Esophagus squamous epithelium (tissue), 4 donors: Measurements from ENCODE around the gene ZNF284.

ENCODE experiments used
- CTCF ChIP-seq, 6 experiments: fragments of 450-650 bp in 4 of 6; fragments of 200-600 bp in 2 of 6; sonication (generic) in 2 of 6; IDR thresholded peaks; one replicate each; pipeline ENCODE4 v1.5.1; 2016 to 2019; ENCODE audit warnings: antibody characterized with exemption in 6 of 6, mild to moderate bottlenecking in 4 of 6, moderate library complexity in 4 of 6
- POLR2A ChIP-seq, 4 donors: fragments of 450-650 bp; IDR thresholded peaks; one replicate each; pipeline ENCODE4 v1.6.1; 2017; ENCODE audit warnings: antibody characterized with exemption in 4 of 4, mild to moderate bottlenecking in 4 of 4, moderate library complexity in 3 of 4

- TF ChIP-seq CTCF (IDR thresholded peaks at IDR 0.05) (no peak), POLR2A (IDR thresholded peaks at IDR 0.05) (no peak)
Observed at GRCh38 chr19:44050740-44051649, 21.0 kb upstream of the ZNF284 start.
